Measurements from ENCODE around the gene OR52M1.

OR52M1 gene

GRCh38 chr11:4569075-4569474 is 24.1 kb downstream of the OR52M1 start:
- DNase-seq (no peak), ATAC-seq (no peak)

GRCh38 chr11:4576880-4577279 is 31.9 kb downstream of the OR52M1 start:
- DNase-seq (no peak), ATAC-seq (no peak)

GRCh38 chr11:4577761-4578160 is 32.8 kb downstream of the OR52M1 start:
- no peak for ATAC-seq

GRCh38 chr11:4578624-4579023 is 33.6 kb downstream of the OR52M1 start:
- DNase-seq (no peak), ATAC-seq (no peak)

More at GRCh38 chr11:4577761-4578160, 32.8 kb downstream of the OR52M1 start:
- no peak for DNase-seq

- ATAC-seq (no peak), DNase-seq (no peak)
Measured at GRCh38 chr11:4580124-4580523, 35.1 kb downstream of the OR52M1 start.

GRCh38 chr11:4581443-4581842 is 36.5 kb downstream of the OR52M1 start, which contains the start of gene OR52I2:
OR52I2 (plus strand) TSS chr11:4581743.
- ATAC-seq (no peak), DNase-seq (no peak)

GRCh38 chr11:4589017-4589416 is 44.0 kb downstream of the OR52M1 start:
- ATAC-seq: no peak
- DNase-seq: no peak

- ATAC-seq (no peak), DNase-seq (no peak)
Measured at GRCh38 chr11:4593739-4594138, 48.7 kb downstream of the OR52M1 start, which contains the start of gene OR52I1. OR52I1 (plus strand) TSS chr11:4594039; CDS start chr11:4594039, 0 bp downstream.

All from stimulated activated naive CD8-positive, alpha-beta T cell treated with anti-CD3 and anti-CD28 coated beads, Interleukin-15, Interleukin-2, amounts not matched to agents 100 U/mL and 50 U/mL, for 24 hours (primary cell).